Hepatic stellate cell (primary cell): ENCODE data around the gene ZNF407.

Source experiments
- DNase-seq: peaks from one replicate; pipeline ENCODE4 v3.0.0; 2011; ENCODE audit warnings: low spot score

The ZNF407 gene

GRCh38 chr18:74930616-74931015 is 332.9 kb downstream of the ZNF407 start:
- no peak for DNase-seq

- no peak for DNase-seq
These were observed 336.3 kb downstream of the ZNF407 start for GRCh38 chr18:74933930-74934329.

- DNase-seq, result no peak
These were observed 337.8 kb downstream of the ZNF407 start for GRCh38 chr18:74935434-74935833.

- DNase-seq, result no peak
These were observed 338.7 kb downstream of the ZNF407 start for GRCh38 chr18:74936343-74936742.

DNA sequence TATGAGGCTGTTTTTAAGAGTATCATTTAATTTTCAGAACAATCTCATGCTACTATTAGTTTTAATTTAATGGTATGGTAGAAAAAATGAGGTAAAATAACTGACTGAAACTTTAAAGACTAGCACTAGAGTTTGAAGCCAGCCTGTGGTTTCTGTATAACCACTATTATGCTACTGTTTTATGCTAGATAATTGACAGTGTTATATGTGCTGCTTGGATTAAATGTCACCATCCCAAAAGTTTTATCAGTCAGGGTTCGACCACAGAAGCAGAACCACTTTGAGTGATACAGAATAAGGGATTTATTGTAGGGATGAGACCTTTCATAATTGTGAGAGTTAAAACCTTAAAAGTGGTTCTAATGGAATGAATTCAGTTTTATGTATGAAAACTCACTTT is 339.6 kb downstream of the ZNF407 start:
- no peak for DNase-seq

GRCh38 chr18:74940856-74941255 is 343.2 kb downstream of the ZNF407 start:
- DNase-seq, result no peak

GRCh38 chr18:74942319-74942910 is 344.7 kb downstream of the ZNF407 start:
- no peak for DNase-seq

GRCh38 chr18:74944676-74945075 is 347.0 kb downstream of the ZNF407 start:
- no peak for DNase-seq

DNA sequence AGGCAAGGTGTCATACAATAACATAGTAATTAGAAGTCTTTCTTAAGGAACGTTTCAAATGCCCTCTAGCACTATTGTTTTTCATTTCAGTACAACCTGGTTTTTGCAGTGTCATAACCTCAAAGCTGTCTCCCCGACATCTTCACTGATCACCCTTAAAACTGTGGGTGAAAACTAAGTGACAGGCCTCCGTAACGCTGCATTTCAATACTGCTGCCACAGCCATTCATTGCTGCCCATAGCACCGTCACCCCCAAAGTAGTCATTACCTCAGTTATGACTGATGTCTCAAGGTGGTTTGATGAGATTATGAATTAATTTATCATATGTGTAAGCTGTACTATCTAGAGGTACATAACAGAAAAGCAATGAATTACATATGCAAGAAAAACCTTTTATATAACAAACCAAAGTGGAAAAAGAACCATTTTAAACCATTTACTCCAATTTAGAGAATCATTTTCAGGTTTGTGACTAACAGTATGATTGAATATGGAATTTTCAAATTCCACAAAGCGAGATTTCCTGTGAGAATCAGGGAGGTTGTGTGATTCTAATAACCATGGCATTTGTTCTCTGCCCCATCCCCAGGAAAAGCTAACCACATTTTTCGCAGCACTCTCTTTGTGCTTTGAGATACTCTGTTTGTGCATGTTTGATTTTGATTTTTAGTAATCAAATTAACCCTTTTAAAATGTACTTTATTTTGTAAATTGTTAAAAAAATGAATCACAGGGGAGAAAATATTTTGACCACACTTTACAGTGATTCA is 348.3 kb downstream of the ZNF407 start:
- peak; percentile 14 for DNase-seq

GRCh38 chr18:74946646-74947375 is 349.1 kb downstream of the ZNF407 start:
- DNase-seq, result peak; percentile 19

- DNase-seq, result no peak
These were observed 349.7 kb downstream of the ZNF407 start for GRCh38 chr18:74947417-74947816.

GRCh38 chr18:74947875-74948274 is 350.2 kb downstream of the ZNF407 start:
- DNase-seq, result no peak

DNA sequence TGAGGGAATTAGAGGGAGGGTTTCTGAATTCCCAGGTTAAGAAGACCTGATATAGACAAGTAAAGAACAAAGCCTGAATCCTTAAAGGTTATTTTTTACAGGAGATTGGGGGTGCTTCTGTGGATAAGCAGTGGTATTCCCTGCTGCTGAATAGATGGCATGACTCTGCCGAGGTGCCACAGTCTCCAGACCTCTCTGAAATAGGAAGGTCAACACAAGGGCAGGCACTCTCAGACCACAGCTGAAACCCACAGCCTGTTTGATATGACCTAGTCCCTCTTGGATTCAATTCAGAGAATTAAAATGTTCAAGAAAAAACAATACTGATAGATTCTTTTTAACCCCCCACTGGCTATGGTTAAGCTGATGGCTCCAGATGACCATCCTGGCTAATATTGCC is 351.9 kb downstream of the ZNF407 start:
- DNase-seq, result no peak

DNA sequence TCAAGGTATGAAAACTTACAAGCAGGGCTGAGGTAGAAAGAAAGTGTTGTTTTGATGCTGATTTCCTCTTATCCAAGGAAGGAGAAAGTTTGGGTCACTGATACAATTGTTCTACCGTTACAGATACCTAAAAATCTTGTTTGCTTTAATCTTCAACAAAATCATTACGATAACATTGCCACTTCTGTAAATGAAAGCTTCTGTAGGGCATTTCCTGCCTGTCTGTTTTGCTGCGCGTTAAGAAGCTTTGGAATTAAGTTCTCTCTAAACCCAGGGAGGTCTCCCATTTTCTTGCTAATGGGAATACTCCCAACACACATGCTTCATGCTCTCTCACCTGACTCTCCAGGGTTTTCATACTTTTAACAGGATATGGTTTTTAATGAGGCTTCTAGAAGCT is 352.8 kb downstream of the ZNF407 start:
- DNase-seq, result no peak

DNA sequence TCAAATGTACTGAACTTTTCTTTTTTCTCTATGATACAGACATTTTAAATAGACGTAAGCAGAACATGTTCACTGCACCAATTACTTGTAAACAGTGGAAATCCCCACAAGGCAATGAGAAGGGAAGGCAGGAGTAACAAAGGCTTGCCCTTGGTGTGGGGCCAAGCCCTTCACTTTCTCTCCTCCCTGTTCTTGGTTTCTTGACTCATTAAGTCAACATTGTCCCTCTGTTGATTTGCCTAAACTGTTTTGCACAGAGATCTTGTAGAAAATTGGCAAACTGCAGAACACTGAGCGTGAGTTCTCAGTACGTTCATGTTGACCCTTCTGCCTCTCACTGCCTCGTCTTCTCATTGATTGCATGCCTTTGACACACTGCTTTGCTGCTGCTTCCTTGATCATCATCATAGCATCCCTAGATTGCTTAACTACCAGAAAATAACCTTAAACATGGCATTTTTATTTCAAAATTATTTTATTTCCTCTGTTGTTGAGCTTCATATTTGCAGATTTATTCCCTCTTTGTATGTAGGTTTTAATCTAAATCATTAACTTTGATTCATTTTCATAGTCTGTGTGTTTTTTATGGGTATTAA is 353.6 kb downstream of the ZNF407 start:
- DNase-seq, result peak; percentile 63

- DNase-seq, result no peak
These were observed 360.0 kb downstream of the ZNF407 start for GRCh38 chr18:74957588-74958224.

GRCh38 chr18:74959216-74959615 is 361.5 kb downstream of the ZNF407 start:
- DNase-seq, result no peak

DNA sequence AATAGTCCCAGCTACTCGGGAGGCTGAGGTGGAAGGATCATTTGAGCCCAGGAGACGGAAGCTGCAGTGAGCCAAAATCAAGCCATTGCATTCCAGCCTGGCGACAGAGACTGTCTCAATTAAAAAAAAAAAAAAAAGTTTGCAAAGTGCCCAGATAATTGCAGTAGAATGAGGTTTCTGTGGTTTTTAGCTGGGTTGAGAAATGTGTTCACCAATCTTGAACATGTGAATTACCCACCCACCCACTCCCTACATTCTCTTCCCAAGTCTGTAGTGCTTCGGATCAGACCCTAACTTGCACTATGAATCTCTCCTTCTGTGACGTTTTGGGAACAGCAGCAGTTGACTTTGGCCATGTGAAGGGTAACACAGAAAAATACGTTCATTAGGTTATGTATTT is 363.9 kb downstream of the ZNF407 start:
- no peak for DNase-seq

GRCh38 chr18:74963820-74964446 is 366.3 kb downstream of the ZNF407 start:
- DNase-seq, result peak; percentile 11

DNA sequence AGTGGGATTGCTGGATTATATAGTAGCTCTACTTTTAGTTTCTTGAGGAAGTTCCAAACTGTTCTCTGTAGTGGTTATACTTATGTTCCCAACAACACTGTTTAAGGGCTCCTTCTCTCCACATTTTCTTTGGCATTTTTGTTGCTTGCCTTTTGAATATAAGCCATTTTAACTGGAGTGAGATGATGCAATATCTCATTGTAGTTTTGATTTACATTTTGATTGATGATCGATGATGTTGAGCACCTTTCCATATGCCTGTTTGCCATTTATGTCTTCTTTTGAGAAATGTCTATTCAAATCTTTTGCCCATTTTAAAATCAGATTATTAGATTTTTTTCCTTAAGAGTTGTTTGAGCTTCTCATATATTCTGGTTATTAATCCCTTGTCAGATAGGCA is 368.0 kb downstream of the ZNF407 start:
- DNase-seq, result no peak

GRCh38 chr18:74967438-74967837 is 369.8 kb downstream of the ZNF407 start:
- no peak for DNase-seq

- DNase-seq, result no peak
These were observed 370.3 kb downstream of the ZNF407 start for GRCh38 chr18:74967979-74968378.
